Body of pancreas (tissue), 4 donors: ENCODE measurements around the gene ANKRD17.

Source experiments
- CTCF ChIP-seq, 7 experiments: fragments of 450-650 bp in 4 of 7; fragments of 200-600 bp in 3 of 7; sonication (generic) in 3 of 7; IDR thresholded peaks; one replicate each; pipeline ENCODE4 v1.5.1; 2016 to 2019; ENCODE audit warnings: antibody characterized with exemption in 7 of 7
- POLR2A ChIP-seq, 3 donors: fragments of 450-650 bp; IDR thresholded peaks; one replicate each; pipeline ENCODE4 v1.6.1; 2016; ENCODE audit warnings: antibody characterized with exemption in 3 of 3, mild to moderate bottlenecking in 2 of 3

- no peak for TF ChIP-seq CTCF (IDR thresholded peaks at IDR 0.05)
- no peak for TF ChIP-seq POLR2A (IDR thresholded peaks at IDR 0.05)
These were observed 41.1 kb upstream of the ANKRD17 start for GRCh38 chr4:73299548-73300280.
